ENCODE data around the gene SHISA6.
"Not testable (repeated sequence)": the region's sequence is repeated elsewhere in the genome, so short reads cannot be mapped to it uniquely, and the experiment has no call there.

Gene SHISA6

DNA sequence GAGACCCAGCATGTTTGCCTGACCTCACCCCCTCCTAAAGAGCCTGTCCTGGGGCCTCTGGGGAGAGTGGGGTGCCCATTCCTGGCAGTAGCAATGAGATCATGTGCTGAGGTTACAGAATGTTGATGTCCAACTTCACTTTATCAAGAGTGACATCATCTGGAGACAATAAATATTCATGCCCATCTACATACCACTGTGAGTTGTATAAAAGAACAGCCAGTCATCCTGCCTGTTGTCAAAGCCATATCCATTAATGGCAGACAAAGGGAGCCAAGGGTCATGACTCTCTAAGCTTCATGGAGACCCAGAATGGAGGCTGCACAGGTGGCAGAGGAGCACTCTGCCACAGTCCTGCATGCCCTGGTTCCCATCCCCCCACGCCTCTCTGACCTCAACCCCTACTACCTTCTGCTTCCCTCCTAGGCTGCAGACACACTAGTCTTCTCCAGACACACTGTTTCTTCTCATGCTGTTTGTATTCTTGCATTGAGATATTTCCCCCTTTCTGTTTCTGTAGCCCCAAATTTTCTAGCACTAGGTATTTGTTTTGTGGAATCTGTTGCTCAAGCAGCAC, 27.1 kb downstream of the SHISA6 start:
- no peak for DNase-seq (ENCODE audit: low spot score)

DNA sequence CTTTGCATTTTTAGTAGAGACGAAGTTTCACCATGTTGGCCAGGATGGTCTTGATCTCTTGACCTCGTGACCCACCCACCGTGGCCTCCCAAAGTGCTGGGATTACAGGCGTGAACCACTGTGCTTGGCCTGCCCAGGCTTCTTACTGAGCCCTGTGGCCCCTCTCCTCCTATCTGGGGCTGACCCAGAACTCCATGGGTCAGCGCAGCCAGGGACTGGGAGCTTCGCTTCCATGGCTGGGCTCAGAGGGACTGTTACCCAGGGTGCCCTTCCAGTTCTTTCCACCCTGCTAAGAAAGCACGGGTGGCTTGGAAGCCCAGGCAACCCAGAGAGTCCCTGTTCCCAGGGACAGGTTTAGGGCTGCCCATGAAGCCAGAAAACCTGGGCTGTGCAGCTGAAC, 28.2 kb downstream of the SHISA6 start:
- no peak for DNase-seq (ENCODE audit: low spot score)

DNA sequence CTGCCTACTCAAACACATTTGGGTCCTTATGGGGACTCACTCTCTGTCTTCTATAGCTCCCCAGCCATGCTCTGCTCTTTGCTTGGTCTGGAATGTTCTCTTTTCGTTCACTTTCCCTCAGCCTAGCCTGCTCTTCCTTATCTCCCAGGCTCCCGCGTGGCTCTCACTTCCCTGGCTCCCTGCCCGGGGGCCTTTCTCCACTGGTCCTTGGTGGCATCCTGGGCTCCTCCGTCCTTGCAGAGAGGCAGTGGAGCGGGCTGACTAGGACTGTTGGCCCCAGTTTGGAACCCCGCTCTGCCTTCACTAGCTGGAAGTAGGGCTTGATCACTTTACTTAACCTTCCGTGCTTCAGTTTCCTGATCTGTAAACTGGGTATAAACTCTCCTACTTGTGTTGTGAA, 31.2 kb downstream of the SHISA6 start:
- DNase-seq (ENCODE audit: low spot score) = no peak

DNA sequence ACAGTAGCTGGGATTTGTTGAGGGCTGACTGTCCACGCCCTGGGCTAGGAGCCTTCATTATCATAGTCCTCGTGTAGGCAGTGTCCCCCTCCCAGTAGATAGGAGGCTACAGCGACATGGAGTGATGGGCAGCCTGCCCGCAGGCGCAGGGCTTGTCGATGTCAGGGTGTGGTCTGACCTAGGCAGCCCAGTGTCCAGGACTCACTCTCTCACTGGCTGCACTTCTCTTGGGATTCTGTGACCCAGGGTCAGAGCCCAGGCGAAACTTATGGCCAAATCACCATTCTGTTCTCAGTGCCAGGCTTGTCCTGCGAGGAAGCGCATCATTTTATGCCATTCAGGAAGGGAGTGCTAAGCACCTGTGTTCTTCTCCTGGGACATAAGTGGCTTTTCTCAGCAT, 32.6 kb downstream of the SHISA6 start:
- no peak for DNase-seq (ENCODE audit: low spot score)

- DNase-seq (ENCODE audit: low spot score) = no peak
Observed at GRCh38 chr17:11274106-11274505, 33.1 kb downstream of the SHISA6 start.

- no peak for DNase-seq (ENCODE audit: low spot score)
Observed at GRCh38 chr17:11276486-11276885, 35.5 kb downstream of the SHISA6 start.

GRCh38 chr17:11278186-11278991, 37.4 kb downstream of the SHISA6 start:
- no peak for DNase-seq (ENCODE audit: low spot score)

- DNase-seq (ENCODE audit: low spot score) = no peak
Observed at GRCh38 chr17:11278992-11279270, 37.9 kb downstream of the SHISA6 start.

- no peak for DNase-seq (ENCODE audit: low spot score)
Observed at GRCh38 chr17:11279776-11280344, 38.8 kb downstream of the SHISA6 start.

- no peak for DNase-seq (ENCODE audit: low spot score)
Observed at GRCh38 chr17:11282586-11282985, 41.6 kb downstream of the SHISA6 start.

DNA sequence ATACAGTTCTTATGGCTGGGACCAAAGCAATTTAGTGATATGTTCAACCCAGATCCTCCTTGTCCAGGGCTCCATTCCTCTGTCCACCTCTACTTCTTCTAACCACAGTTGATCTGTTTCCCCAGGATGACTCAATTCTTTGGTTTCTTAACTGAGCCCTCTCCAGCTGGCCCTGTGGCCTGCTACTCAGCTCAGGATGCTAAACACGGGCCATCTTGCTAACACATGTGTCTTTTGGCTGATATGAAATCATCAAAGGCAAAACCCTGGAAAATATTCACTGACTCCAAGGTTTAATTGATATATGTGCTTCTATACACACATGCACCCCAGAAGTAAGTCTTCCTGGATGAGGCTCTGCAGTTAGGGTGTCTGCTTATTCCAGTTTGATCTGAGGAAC, 43.8 kb downstream of the SHISA6 start:
- DNase-seq (ENCODE audit: low spot score) = no peak

GRCh38 chr17:11285946-11286345, 44.9 kb downstream of the SHISA6 start:
- DNase-seq (ENCODE audit: low spot score) = no peak

- no peak for DNase-seq (ENCODE audit: low spot score)
Observed at GRCh38 chr17:11287791-11288190, 46.8 kb downstream of the SHISA6 start.

DNA sequence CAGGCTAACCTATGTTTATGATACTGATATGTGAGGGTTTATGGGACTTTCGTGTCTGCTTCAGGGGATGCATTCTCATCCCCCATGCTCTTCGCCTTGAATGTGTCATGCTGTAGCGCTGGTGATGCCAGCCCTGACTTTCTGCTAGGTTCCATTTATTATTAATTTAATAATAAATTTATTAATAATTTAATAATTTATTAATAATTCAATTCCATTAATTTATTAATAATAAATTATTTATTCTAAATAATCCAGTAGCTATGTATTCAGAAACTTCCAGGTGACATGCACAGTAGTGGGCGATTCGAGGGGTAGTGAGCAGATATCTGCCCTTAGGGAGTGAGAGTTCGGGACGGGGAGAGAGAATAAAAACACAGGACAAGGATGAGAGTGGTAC, 49.8 kb downstream of the SHISA6 start:
- DNase-seq (ENCODE audit: low spot score) = no peak

DNA sequence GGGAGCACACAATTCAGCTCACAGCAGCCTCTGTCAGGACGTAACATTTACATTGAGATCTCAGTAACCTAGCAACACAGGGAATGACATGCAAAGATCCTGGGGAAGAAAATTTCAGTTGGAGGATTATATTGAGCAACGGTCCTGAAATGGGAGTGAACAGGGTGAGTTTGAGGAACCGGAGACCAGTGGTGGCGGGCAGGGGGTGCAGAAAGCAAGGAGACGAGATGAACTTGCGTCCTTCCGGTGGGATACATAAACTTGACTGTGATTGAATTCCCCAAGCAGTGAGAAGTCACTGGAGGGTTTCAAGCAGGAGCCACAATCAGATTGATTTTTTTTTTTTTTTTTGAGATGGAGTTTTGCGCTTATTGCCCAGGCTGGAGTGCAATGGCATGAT, 51.5 kb downstream of the SHISA6 start:
- DNase-seq (ENCODE audit: low spot score) = no peak

DNA sequence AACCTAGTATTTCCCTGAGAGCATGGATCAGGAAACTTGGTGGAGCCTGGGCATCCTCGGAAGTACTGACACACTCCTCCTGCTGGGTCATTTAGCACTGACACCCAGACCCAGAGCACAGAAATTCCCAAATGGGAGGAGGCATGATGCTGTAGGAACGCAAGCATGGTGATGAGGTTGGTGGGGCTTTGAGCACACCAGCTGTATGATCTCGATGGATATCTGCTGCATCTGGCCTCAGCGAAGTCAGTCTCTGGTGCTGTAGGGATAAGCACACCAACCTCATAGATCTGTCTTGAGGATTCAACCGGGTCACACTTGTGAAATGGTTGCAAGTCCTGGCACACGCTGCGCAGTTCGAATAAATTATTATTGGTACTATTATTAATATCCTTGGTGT, 52.5 kb downstream of the SHISA6 start:
- DNase-seq (ENCODE audit: low spot score) = no peak

DNA sequence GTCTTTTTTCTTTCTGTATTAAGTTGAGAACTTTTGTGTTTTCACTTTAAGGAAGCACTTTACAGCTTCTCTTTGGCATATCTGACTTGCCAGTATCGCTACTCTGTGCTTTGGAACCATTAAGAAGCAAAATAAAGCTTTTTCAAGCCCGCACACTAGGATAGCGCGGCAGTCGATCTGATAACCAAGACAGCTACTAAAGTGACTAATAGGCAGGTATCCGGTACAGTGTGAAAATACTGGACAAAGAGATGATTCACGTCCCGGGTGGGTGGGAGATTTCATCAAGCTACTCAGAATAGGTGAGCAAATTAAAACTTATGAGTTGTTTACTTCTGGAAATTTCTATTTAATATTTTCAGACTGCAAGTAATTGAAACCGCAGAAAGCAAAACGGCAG, 53.8 kb downstream of the SHISA6 start:
- DNase-seq (ENCODE audit: low spot score) = no peak

DNA sequence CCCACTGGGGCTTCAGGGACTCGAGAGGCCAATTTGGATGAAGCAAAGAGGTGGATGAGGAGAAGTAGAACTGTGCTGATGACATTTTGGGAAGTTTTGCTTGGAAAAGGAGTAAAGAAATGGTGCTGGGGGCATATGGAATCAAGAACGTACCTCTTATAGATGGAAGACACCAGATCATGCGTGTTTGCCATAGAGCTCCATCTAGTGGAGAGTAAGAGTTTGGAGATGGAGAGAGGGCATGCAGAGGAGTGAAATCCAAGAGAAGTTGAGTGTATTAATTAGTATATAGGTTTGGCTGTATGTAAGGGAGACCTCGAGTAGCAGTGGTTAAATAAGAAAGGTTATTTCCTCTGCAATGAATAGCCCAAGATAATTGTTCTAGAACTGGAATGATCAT, 56.0 kb downstream of the SHISA6 start:
- no peak for DNase-seq (ENCODE audit: low spot score)

DNA sequence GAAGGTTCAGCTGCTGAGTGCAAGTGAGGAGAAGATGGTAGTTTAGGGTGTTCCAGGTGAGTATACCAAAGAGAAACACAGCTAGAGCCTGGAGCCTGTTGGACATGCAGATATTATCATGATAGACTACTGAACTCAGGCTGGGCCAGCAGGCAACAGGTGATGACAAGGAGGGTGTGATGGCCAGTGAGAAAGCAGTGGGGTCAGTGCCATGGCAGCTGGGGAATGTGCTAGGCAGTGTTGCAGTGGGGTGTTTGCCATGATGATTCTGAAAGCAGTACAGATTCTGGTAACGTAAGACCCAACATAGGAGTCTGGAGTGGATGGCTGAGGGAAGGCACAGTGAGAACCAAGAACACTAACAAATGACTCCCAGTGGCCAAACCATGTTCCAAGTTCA, 57.4 kb downstream of the SHISA6 start:
- DNase-seq (ENCODE audit: low spot score) = no peak

- no peak for DNase-seq (ENCODE audit: low spot score)
Observed at GRCh38 chr17:11300201-11300600, 59.2 kb downstream of the SHISA6 start.

DNA sequence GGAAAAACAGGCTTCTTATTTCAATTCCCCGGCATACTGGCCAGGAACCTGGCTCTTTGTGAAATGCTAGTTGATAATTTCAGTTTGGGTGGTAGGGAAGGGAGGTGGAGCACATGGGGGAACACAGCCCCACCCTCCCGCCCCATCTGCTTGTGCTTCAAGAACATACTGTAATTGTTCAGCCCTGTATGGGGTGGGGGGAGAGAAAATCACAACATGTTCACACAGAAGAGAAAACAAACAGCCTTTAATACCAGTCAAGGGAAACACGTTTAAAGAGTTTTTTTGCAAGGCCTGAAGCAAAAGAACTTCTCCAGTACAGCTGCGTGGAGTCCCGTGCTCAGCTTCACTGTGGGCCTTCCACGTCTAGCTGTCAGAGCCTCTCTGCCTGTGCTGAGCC, 59.7 kb downstream of the SHISA6 start:
- DNase-seq (ENCODE audit: low spot score) = no peak

DNA sequence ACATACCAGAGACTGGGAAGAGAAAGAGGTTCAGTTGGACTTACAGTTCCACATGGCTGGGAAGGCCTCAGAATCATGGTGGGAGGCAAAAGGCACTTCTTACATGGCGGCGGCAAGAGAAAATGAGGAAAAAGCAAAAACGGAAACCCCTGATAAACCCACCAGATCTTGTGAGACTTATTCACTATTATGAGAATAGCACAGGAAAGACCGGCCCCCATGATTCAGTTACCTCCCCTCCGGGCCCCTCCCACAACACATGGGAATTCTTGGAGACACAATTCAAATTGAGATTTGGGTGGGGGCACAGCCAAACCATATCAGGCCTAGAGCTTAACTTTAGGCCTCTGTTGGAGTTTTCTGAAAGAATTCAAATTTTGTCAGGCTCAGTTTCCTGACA, 60.9 kb downstream of the SHISA6 start:
- DNase-seq (ENCODE audit: low spot score) = not testable (repeated sequence)

- no peak for DNase-seq (ENCODE audit: low spot score)
Observed at GRCh38 chr17:11302401-11303186, 61.6 kb downstream of the SHISA6 start.

Measured in hepatic stellate cell (primary cell).